ENCODE results near the gene TXNRD3. TPM values are rescaled to one million over a fixed set of nuclear protein-coding genes. Genes with fewer than 3 reads are reported as not detected.

The TXNRD3 gene
- polyA plus RNA-seq, 1 donor (not counting 4 experiments of a cell fraction or from before 2014, with no cell fraction given), result 9.7 TPM

DNA sequence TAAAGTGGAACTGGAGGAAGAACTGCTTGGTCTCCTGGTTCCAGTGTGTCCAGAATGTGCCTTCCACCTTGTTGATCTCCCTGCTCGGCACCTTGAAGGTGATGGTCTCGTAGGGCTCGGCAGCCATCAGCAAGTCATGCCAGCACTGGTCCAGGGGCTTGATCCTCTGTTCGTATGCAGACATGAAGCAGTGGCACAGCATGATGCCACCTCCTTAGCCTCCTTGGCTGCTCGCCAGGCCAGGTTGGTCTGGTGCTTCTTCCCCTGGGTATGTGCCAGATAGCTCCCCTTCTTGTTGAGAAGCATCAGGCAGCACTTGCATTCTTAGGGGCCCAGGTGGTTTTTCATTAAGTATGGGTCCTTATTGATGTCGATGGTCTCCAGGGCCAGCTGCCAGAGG, 17.8 kb upstream of the TXNRD3 start:
- FAIRE-seq (no peak), DNase-seq (ENCODE audit: low read depth, low spot score) (no peak)
- Histone ChIP-seq H3K9ac (ENCODE audit: control insufficient read depth, extremely low read depth, insufficient read depth, low read length) (no peak overlapping the region), H3K4me1 (ENCODE audit: control insufficient read depth, extremely low read depth, insufficient read depth, low read length) (no peaks in the 10 kb centered on the region), H3K9me3 (ENCODE audit: control insufficient read depth, low read depth, low read length) (no peaks in the 10 kb centered on the region), H3K79me2 (ENCODE audit: control insufficient read depth, insufficient read depth, low read length) (no peaks in the 10 kb centered on the region), H3K36me3 (ENCODE audit: control insufficient read depth in 2 of 2, extremely low read depth in 1 of 2, insufficient read depth in 2 of 2, low read length in 2 of 2) (no peaks in the 10 kb centered on the region), H3K27ac (ENCODE audit: control insufficient read depth, insufficient read depth, low read length) (no peak overlapping the region), H4K20me1 (ENCODE audit: control insufficient read depth, extremely low read depth, insufficient read depth, low read length) (no peaks in the 10 kb centered on the region), H3K4me3 (ENCODE audit: control insufficient read depth in 2 of 3, extremely low read depth in 1 of 3, insufficient read depth in 2 of 3, low read depth in 1 of 3, low read length in 3 of 3) (no peak overlapping the region), H3K27me3 (ENCODE audit: control insufficient read depth, extremely low read depth, insufficient read depth, low read length) (peaks cover 4% of the 10 kb centered on the region), H3K4me2 (ENCODE audit: control insufficient read depth, extremely low read depth, insufficient read depth, low read depth, low read length) (no peak overlapping the region), H2AFZ (ENCODE audit: control insufficient read depth, low read length) (no peak overlapping the region), H3K9me1 (ENCODE audit: control insufficient read depth, extremely low read depth, insufficient read depth, low read length) (no peaks in the 10 kb centered on the region)
- TF ChIP-seq, protein P1, sequence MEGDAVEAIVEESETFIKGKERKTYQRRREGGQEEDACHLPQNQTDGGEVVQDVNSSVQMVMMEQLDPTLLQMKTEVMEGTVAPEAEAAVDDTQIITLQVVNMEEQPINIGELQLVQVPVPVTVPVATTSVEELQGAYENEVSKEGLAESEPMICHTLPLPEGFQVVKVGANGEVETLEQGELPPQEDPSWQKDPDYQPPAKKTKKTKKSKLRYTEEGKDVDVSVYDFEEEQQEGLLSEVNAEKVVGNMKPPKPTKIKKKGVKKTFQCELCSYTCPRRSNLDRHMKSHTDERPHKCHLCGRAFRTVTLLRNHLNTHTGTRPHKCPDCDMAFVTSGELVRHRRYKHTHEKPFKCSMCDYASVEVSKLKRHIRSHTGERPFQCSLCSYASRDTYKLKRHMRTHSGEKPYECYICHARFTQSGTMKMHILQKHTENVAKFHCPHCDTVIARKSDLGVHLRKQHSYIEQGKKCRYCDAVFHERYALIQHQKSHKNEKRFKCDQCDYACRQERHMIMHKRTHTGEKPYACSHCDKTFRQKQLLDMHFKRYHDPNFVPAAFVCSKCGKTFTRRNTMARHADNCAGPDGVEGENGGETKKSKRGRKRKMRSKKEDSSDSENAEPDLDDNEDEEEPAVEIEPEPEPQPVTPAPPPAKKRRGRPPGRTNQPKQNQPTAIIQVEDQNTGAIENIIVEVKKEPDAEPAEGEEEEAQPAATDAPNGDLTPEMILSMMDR (optimal IDR thresholded peaks at IDR 0.05 in 1 of 3, IDR thresholded peaks at IDR 0.05 in 1 of 3, conservative IDR thresholded peaks at IDR 0.05 in 1 of 3; ENCODE audit: extremely low read depth in 1 of 3, insufficient read depth in 2 of 3, low read length in 3 of 3), result no peak
- TF ChIP-seq EZH2 (IDR thresholded peaks at IDR 0.05; ENCODE audit: low read length), result no peak
- dilution Hi-C loops (cut with MboI; ENCODE audit: extremely low pct_ligation_motif_present, low sequenced_read_pairs), result no loop called here

DNA sequence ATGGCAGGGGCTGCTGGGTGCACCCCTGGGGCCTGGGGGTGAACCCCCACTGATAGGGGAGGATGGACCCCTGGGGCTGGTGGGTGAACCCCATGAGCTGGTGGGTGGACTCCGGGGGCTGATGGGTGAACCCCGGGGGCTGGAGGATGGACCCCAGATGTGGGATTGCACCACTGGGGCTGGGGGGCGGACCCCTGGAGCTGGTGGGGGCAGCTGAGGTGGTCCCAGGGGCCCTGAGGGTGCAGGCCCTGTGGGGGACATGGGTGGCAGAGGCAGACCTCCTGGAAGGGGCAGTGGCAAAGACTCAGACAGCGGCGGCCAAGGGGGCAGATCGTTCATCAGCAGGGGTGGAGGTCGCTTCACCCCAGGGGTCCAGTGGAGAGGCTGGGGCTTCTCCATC, 17.4 kb upstream of the TXNRD3 start:
- DNase-seq (ENCODE audit: low read depth, low spot score) (no peak), FAIRE-seq (no peak)
- Histone ChIP-seq H3K36me3 (ENCODE audit: control insufficient read depth in 2 of 2, extremely low read depth in 1 of 2, insufficient read depth in 2 of 2, low read length in 2 of 2) (no peaks in the 10 kb centered on the region), H2AFZ (ENCODE audit: control insufficient read depth, low read length) (no peak overlapping the region), H3K27ac (ENCODE audit: control insufficient read depth, insufficient read depth, low read length) (no peak overlapping the region), H3K27me3 (ENCODE audit: control insufficient read depth, extremely low read depth, insufficient read depth, low read length) (peaks cover 4% of the 10 kb centered on the region), H3K9me1 (ENCODE audit: control insufficient read depth, extremely low read depth, insufficient read depth, low read length) (no peaks in the 10 kb centered on the region), H3K4me1 (ENCODE audit: control insufficient read depth, extremely low read depth, insufficient read depth, low read length) (no peaks in the 10 kb centered on the region), H3K4me3 (ENCODE audit: control insufficient read depth in 2 of 3, extremely low read depth in 1 of 3, insufficient read depth in 2 of 3, low read depth in 1 of 3, low read length in 3 of 3) (no peak overlapping the region), H4K20me1 (ENCODE audit: control insufficient read depth, extremely low read depth, insufficient read depth, low read length) (no peaks in the 10 kb centered on the region), H3K9me3 (ENCODE audit: control insufficient read depth, low read depth, low read length) (no peaks in the 10 kb centered on the region), H3K4me2 (ENCODE audit: control insufficient read depth, extremely low read depth, insufficient read depth, low read depth, low read length) (no peak overlapping the region), H3K9ac (ENCODE audit: control insufficient read depth, extremely low read depth, insufficient read depth, low read length) (no peak overlapping the region), H3K79me2 (ENCODE audit: control insufficient read depth, insufficient read depth, low read length) (no peaks in the 10 kb centered on the region)
- dilution Hi-C loops (cut with MboI; ENCODE audit: extremely low pct_ligation_motif_present, low sequenced_read_pairs), result no loop called here
- TF ChIP-seq, protein P1 (optimal IDR thresholded peaks at IDR 0.05 in 1 of 3, IDR thresholded peaks at IDR 0.05 in 1 of 3, conservative IDR thresholded peaks at IDR 0.05 in 1 of 3; ENCODE audit: extremely low read depth in 1 of 3, insufficient read depth in 2 of 3, low read length in 3 of 3), result no peak
- TF ChIP-seq EZH2 (IDR thresholded peaks at IDR 0.05; ENCODE audit: low read length), result no peak

Data from keratinocyte (primary cell).